Mesothelial cell of epicardium (in vitro differentiated cells): Measurements from ENCODE around the gene MMP28. TPM values are rescaled to one million over a fixed set of nuclear protein-coding genes. Genes with fewer than 3 reads are reported as not detected.

Source experiments
- DNase-seq, 2 experiments: peaks; one replicate each; pipeline ENCODE4 v3.0.0; 2021; ENCODE audit warnings: low spot score in 2 of 2; ENCODE audit not compliant: unreplicated experiment in 2 of 2
- H3K27ac Mint-ChIP-seq: 2 replicates; pipeline ENCODE4 v1.8.0; 2021; ENCODE audit warnings: mixed read lengths
- H3K27me3 Mint-ChIP-seq: 2 replicates; pipeline ENCODE4 v1.8.0; 2021; ENCODE audit warnings: low read depth, mixed read lengths
- H3K36me3 Mint-ChIP-seq: 2 replicates; pipeline ENCODE4 v1.8.0; 2021; ENCODE audit warnings: mixed read lengths
- H3K4me1 Mint-ChIP-seq: 2 replicates; pipeline ENCODE4 v1.8.0; 2021; ENCODE audit warnings: mixed read lengths
- H3K4me3 Mint-ChIP-seq: 2 replicates; pipeline ENCODE4 v1.8.0; 2021; ENCODE audit warnings: mild to moderate bottlenecking, moderate library complexity, mixed read lengths
- H3K9me3 Mint-ChIP-seq: 2 replicates; pipeline ENCODE4 v1.8.0; 2021; ENCODE audit warnings: mixed read lengths
- total RNA-seq: library from RNA; stranded (reverse); gene quantifications from 3 replicates; pipeline ENCODE4 v1.2.1, GENCODE V29; 2021
- TF ChIP-seq, protein P1 (sequence below): fragments of 200-600 bp; sonication (generic); IDR thresholded peaks from one replicate; pipeline ENCODE4 v1.5.0; 2021; ENCODE audit warnings: antibody characterized with exemption; ENCODE audit not compliant: unreplicated experiment

The MMP28 gene
- total RNA-seq, 1 donor from 2014 or later, result 0.34 TPM

DNA sequence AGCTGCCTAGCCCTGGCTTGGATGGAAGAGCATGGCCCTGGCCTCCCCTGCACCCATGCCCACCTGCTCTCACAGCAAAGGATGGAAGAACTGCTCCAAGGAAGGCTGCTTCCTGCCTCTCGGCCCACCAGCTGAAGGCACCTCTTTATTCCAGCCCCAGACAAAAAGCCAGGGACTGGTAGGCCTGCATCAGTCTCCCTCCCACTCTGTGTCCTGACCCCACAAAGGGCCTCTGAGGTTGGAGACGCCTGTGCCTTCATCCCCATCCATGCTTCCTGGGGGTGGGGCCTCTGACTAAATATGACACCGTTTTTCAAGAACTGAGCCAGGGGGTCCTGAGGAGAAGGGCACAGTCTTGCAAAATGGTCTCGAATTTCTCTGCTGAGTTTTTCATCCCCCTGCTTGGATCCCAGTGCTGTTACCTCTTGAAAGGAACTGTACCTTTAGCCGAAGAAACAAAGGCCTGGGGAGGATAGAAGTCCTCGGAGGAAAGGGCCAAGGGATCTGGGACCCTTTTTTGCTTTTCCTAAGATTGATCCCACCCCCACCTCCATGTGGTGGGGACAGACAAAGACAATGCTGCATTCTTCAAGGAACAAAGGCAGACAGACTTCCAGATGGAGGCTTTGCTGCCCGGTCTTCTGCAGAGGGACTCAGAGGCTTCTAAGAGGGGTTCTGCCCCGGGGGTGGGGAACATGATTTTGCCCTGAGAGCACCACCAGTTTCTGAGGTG, 29.5 kb downstream of the MMP28 start:
- no peak overlapping the region for H3K4me3 Mint-ChIP-seq
- peaks cover 7% of the 10 kb centered on the region for H3K4me1 Mint-ChIP-seq
- H3K27ac Mint-ChIP-seq, result no peak overlapping the region

DNA sequence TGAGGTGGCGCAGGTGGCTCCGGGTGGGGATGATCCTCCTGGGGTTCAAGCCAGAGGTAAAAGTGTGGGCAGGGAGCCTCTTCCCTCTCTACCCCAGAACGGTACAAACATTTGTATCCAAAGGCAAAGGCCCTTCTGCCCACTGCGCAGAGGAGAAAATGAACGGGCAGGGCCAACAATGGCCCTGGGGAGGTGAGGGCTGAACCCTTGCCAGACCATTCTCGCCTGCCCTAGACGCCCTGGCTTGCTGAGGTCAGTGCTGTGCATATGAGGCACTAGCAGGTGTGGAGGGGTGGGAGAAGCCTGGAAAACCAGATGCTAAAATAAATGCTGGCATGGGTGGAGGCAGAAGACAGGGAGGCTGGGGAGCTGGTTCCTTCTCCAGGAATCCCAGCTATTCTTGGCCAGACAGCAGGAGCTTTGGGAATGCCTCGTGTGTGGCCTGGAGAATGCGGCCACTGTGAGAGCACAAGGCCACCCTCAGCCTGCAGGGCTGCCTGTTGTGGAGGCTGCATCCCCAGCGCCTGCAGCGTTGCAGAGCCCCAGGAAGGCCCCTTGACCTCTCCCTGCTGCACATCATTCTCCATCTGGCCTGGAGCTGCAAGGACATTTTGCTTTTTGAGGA, 30.2 kb downstream of the MMP28 start:
- no peaks in the 10 kb centered on the region for H3K9me3 Mint-ChIP-seq
- H3K4me1 Mint-ChIP-seq, result peaks cover 7% of the 10 kb centered on the region
- TF ChIP-seq, protein P1, sequence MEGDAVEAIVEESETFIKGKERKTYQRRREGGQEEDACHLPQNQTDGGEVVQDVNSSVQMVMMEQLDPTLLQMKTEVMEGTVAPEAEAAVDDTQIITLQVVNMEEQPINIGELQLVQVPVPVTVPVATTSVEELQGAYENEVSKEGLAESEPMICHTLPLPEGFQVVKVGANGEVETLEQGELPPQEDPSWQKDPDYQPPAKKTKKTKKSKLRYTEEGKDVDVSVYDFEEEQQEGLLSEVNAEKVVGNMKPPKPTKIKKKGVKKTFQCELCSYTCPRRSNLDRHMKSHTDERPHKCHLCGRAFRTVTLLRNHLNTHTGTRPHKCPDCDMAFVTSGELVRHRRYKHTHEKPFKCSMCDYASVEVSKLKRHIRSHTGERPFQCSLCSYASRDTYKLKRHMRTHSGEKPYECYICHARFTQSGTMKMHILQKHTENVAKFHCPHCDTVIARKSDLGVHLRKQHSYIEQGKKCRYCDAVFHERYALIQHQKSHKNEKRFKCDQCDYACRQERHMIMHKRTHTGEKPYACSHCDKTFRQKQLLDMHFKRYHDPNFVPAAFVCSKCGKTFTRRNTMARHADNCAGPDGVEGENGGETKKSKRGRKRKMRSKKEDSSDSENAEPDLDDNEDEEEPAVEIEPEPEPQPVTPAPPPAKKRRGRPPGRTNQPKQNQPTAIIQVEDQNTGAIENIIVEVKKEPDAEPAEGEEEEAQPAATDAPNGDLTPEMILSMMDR, result no peak
- no peaks in the 10 kb centered on the region for H3K27me3 Mint-ChIP-seq
- H3K4me3 Mint-ChIP-seq, result peak overlapping the region; percentile 78
- no peak for DNase-seq
- H3K27ac Mint-ChIP-seq, result peak overlapping the region; percentile 9
- no peaks in the 10 kb centered on the region for H3K36me3 Mint-ChIP-seq

More for the DNA sequence above, 29.5 kb downstream of the MMP28 start:
- Mint-ChIP-seq H3K27me3 (no peaks in the 10 kb centered on the region), H3K36me3 (no peaks in the 10 kb centered on the region), H3K9me3 (no peaks in the 10 kb centered on the region)
- TF ChIP-seq, protein P1, result no peak
- DNase-seq, result no peak

DNA sequence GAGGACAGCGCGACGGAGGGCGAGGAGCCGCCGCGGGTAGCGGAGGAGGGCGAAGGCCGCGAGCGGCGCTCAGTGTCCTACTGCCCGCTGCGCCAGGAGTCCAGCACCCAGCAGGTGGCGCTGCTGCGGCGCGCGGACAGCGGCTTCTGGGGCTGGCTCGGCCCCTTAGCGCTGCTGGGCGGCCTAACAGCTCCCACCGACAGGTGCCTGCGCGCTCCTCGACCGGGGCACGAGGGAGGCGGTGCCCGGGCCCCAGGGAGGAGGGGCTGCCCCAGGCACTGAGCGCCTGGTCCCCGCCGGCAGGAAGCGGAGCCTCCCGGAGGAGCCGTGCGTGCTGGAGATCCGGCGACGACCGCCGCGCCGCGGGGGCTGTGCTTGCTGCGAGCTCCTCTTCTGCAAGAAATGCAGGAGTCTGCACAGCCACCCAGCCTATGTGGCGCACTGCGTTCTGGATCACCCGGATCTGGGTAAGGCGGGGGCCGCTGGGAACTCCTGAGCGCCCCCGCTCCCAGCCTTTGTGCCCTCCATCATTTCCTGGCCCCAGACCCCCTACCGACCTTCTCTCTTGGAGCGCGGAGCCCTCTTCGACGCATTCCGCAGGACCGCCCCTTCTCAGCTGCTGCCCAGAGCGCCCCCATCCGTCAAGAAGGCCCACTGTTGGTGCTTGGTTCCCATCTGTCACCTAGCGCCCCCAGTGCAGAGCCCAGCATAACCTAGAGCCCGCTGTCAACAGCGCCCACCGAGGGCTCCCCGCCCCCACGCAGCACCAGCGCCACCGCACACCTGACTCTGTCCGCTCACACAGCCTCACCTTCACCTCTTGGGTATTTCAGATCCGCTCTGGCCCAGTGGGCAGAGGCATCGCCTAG, 31.1 kb downstream of the MMP28 start:
- Mint-ChIP-seq H3K4me3 (peak overlapping the region; percentile 78), H3K4me1 (peaks cover 7% of the 10 kb centered on the region), H3K27me3 (no peaks in the 10 kb centered on the region), H3K9me3 (no peaks in the 10 kb centered on the region), H3K27ac (peak overlapping the region; percentile 87), H3K36me3 (no peaks in the 10 kb centered on the region)
- TF ChIP-seq, protein P1, result peak; percentile 92
- peak; percentile 85 to 92 for DNase-seq

DNA sequence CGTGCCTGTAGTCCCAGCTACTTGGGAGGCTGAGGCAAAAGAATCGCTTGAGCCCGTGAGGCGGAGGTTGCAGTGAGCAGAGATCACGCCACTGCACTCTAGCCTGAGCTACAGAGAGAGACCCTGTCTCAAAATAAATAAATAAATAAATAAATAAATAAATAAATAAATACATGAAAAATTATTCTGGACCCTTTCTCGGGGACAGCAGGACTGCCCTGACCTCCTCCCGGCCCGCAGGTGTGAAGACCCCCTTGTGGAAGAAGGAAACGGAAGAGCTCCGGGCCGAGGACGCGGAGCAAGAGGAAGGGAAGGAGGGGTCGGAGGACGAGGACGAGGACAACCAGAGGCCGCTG, 31.7 kb downstream of the MMP28 start:
- Mint-ChIP-seq H3K27me3 (no peaks in the 10 kb centered on the region), H3K36me3 (no peaks in the 10 kb centered on the region), H3K9me3 (no peaks in the 10 kb centered on the region), H3K27ac (no peak overlapping the region), H3K4me1 (peaks cover 7% of the 10 kb centered on the region), H3K4me3 (peak overlapping the region; percentile 64)
- no peak for DNase-seq
- TF ChIP-seq, protein P1, result no peak

DNA sequence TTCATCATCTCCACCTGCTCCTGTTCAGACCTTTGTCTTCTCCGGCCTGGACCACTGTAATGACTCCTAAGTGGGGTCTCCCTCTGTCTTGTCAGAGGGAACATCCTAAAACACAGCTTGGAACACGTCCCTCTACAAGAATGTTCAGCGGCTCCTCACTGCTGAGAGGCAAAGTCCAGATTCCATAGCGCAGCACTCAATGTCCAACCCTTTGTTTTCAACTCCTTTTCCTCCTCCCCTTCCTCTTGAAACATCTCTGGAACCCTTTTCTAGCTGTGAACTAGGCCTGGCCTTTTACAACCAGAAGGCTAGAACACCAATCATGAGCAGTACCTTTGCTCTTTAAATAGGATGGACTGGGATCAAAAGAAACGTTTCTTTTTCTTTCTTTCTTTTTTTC, 33.8 kb downstream of the MMP28 start:
- Mint-ChIP-seq H3K36me3 (no peaks in the 10 kb centered on the region), H3K4me3 (no peak overlapping the region), H3K9me3 (no peaks in the 10 kb centered on the region), H3K27ac (no peak overlapping the region), H3K4me1 (peaks cover 7% of the 10 kb centered on the region), H3K27me3 (no peaks in the 10 kb centered on the region)
- TF ChIP-seq, protein P1, result no peak
- no peak for DNase-seq
